ENCODE data around the gene STN1.

- TF ChIP-seq GATA3 (IDR thresholded peaks at IDR 0.05; ENCODE audit: low read depth, low read length), result no peak
- TF ChIP-seq GATA2 (IDR thresholded peaks at IDR 0.05; ENCODE audit: low read depth, low read length), result no peak
These were observed 42.1 kb upstream of the STN1 start for GRCh38 chr10:103960103-103960502.

Measured in SH-SY5Y (cell line).